ENCODE measurements around the gene SMAD7. TPM values are rescaled to one million over a fixed set of nuclear protein-coding genes. Genes with fewer than 3 reads are reported as not detected.

The SMAD7 gene
- total RNA-seq, 4 donors from 2014 or later = 40.1 to 69.3 (median 59.2) TPM

DNA sequence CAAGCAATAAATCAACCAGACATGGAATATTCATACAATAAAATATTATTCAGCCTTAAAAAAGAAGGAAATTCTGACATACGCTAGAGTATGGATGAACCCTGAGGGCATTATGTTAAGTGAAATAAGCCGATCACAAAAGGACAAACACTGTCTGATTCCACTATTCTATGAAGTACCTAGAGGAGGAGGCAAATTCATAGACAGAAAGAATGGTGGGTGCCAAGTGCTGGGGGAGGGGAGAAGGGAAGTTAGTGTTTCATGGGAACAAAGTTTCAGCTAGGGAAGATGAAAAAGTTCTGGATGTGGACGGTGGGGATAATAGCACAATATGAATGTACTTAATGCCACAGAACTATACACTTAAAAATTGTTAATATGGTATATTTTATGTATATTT lies 19.8 kb downstream of the SMAD7 start:
- Histone ChIP-seq H3K4me1 (peaks cover 93 to 100% of the 10 kb centered on the region in 2 donors), H3K9me3 (no peaks in the 10 kb centered on the region), H3K27me3 (no peaks in the 10 kb centered on the region), H3K4me3 (replicated peaks in 1 of 3) (no peak overlapping the region), H3K36me3 (no peaks in the 10 kb centered on the region), H3K27ac (no peak overlapping the region)
- DNase-seq = no peak
- TF ChIP-seq POLR2A (IDR thresholded peaks at IDR 0.05) = no peak
- TF ChIP-seq, protein P1, sequence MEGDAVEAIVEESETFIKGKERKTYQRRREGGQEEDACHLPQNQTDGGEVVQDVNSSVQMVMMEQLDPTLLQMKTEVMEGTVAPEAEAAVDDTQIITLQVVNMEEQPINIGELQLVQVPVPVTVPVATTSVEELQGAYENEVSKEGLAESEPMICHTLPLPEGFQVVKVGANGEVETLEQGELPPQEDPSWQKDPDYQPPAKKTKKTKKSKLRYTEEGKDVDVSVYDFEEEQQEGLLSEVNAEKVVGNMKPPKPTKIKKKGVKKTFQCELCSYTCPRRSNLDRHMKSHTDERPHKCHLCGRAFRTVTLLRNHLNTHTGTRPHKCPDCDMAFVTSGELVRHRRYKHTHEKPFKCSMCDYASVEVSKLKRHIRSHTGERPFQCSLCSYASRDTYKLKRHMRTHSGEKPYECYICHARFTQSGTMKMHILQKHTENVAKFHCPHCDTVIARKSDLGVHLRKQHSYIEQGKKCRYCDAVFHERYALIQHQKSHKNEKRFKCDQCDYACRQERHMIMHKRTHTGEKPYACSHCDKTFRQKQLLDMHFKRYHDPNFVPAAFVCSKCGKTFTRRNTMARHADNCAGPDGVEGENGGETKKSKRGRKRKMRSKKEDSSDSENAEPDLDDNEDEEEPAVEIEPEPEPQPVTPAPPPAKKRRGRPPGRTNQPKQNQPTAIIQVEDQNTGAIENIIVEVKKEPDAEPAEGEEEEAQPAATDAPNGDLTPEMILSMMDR (IDR thresholded peaks at IDR 0.05) = no peak
- intact Hi-C loops (cut with DNase I) = no loop called here
- WGBS, 2 donors = 82 to 86% methylated on average over 3 of the region's 3 CpGs

DNA sequence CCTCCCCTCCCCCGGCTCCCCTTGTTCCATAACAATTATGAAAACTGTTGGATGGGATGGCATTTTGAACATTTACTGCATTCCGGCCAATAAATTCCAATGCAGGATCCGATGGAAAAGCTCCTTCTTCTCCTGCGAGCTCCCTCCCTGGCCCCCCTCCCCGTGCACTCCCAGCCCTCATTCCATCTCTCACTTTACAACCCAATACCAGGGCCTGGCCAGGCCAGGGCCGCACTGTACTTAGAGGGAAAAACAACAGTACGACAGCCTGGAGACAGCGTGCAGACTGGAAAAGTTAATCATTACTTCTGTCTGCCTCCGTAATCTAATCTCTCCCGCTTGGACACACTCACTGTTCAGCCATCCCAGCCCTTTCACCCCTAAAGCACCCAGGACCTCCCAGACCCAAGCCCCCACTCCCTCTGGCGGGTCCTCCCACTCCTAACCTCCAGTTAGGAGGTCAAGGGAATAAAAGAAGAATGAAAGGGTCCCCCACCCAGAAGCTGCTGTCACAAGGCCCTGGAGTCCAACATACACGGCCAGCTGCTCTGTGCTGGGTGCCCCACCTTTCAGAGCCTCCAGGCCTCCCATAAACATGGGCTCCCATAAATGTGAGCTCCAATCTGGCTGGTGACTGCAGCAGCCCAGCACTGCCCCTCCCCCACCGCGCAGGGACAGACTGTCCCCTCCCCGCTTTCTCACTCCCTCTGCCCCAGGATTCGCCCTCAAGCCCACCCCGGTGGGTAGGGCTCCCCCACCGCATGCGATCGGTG lies 20.6 kb downstream of the SMAD7 start:
- peak in 1 of 2 donors; percentile 7 for DNase-seq
- WGBS, 2 donors = 75 to 80% methylated on average over 16 to 19 of the region's 20 CpGs
- Histone ChIP-seq H3K9me3 (no peaks in the 10 kb centered on the region), H3K27ac (peak overlapping the region in 2 of 3 donors; percentile 39 to 55), H3K36me3 (no peaks in the 10 kb centered on the region), H3K4me3 (replicated peaks in 1 of 3) (no peak overlapping the region), H3K27me3 (no peaks in the 10 kb centered on the region), H3K4me1 (peaks cover 88 to 97% of the 10 kb centered on the region in 2 donors)
- intact Hi-C loops (cut with DNase I) = no loop called here
- no peak for TF ChIP-seq POLR2A (IDR thresholded peaks at IDR 0.05)

DNA sequence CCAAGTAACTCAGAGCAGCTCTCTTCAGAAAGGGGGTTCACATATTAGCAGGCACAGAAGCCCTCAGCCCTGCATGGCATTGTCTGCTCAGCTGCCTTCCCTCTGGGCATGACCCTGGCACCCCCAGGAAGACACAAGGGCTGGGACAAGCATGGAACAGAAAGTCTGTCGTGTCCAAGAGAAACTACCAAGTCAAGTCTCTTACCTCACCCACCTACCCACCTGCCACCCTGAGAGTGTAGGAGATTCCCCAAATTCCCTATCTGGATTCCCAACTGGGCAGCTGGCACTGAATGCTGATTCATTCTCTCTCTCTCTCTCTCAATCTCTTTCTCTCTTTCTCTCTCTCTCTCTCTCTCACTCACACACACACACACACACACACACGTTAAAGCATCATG lies 21.6 kb downstream of the SMAD7 start:
- DNase-seq = no peak
- H3K27ac ChIP-seq = peak overlapping the region in 2 of 3 donors; percentile 55 to 69
- no peaks in the 10 kb centered on the region for H3K36me3 ChIP-seq
- TF ChIP-seq POLR2A (IDR thresholded peaks at IDR 0.05) = no peak
- TF ChIP-seq, protein P1 (IDR thresholded peaks at IDR 0.05) = no peak
- H3K4me3 ChIP-seq (replicated peaks in 1 of 3) = no peak overlapping the region
- no peaks in the 10 kb centered on the region for H3K9me3 ChIP-seq
- intact Hi-C loops (cut with DNase I) = no loop called here
- 43 to 44% methylated on average over 2 of the region's 2 CpGs for WGBS, 2 donors
- peaks cover 86 to 97% of the 10 kb centered on the region in 2 donors for H3K4me1 ChIP-seq
- H3K27me3 ChIP-seq = no peaks in the 10 kb centered on the region

DNA sequence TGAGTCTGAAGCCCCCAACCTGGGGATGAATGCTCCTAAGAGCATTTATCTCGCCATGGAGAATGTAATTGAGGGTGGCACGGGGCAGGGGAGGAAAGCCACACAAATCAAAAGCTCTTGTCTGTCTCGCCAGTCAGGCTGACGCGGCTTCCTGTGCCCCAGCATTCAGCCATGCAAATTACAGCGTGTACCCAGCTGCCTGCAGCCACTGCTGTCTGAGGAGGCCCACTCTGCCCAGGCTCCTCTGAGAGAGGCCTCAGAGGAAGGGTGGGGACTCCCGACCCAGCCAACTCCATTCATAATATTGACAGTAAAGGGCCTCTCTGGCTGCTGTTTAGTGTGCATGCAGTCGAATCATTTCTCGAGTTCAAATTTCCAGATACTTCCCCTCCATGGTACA lies 22.0 kb downstream of the SMAD7 start:
- 8 to 10% methylated on average over 9 of the region's 9 CpGs for WGBS, 2 donors
- Histone ChIP-seq H3K36me3 (no peaks in the 10 kb centered on the region), H3K4me1 (peaks cover 85 to 97% of the 10 kb centered on the region in 2 donors), H3K9me3 (no peaks in the 10 kb centered on the region), H3K4me3 (replicated peaks in 1 of 3) (no peak overlapping the region), H3K27me3 (no peaks in the 10 kb centered on the region), H3K27ac (peak overlapping the region; percentile 20 to 69 (median 55))
- intact Hi-C loops (cut with DNase I) = no loop called here
- TF ChIP-seq POLR2A (IDR thresholded peaks at IDR 0.05) = peak in 1 of 2 donors; percentile 49
- TF ChIP-seq, protein P1 (IDR thresholded peaks at IDR 0.05) = no peak
- peak; percentile 89 to 90 for DNase-seq

DNA sequence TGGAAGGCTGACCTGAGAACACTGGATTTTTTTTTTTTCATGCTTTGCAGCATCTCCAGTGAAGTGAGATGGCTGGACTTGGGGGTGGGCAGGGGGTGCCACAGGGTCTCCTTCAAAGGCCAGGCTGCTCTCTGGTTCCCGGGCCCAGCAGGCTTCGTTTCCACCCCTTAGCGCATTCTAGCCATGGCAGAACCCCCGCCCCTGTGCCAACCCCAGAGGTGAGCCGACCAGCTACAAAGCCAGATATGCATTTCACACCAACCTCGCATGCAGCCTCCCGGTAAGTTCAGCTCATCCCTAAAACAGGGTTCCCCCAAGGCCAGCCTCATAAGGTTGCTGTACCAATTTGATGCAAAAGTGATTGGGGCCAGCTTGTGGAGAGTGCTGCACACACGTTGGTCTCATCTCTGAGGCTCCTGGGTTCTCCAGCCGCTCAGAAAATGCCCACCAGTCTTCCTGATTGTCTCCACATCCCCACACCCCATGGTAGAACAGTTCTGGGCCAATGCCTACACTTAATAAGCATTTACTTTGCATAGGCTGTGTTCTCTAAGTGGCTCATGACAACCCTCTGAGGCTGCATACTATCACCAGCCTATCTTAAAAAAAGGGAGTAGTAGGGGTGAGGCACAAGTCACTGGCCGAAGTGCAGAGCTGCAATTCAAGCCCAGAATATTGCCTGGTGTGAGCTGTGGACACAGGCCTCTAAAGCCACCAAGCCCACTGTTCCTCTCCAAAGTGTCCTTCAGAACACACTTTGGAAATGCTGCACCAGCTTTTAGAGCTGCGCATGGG lies 23.3 kb downstream of the SMAD7 start:
- Histone ChIP-seq H3K27ac (peak overlapping the region in 2 of 3 donors; percentile 55 to 69), H3K27me3 (no peaks in the 10 kb centered on the region), H3K4me1 (peaks cover 73 to 97% of the 10 kb centered on the region in 2 donors), H3K4me3 (replicated peaks in 1 of 3) (no peak overlapping the region), H3K36me3 (no peaks in the 10 kb centered on the region), H3K9me3 (no peaks in the 10 kb centered on the region)
- no peak for DNase-seq
- TF ChIP-seq, protein P1 (IDR thresholded peaks at IDR 0.05) = no peak
- no peak for TF ChIP-seq POLR2A (IDR thresholded peaks at IDR 0.05)
- intact Hi-C loops (cut with DNase I) = no loop called here
- 85 to 86% methylated on average over 11 of the region's 11 CpGs for WGBS, 2 donors

Data from thyroid gland (tissue), 4 donors.